ENCODE results near the gene NAA20. TPM values are rescaled to one million over a fixed set of nuclear protein-coding genes. Genes with fewer than 3 reads are reported as not detected.

Gene NAA20
- total RNA-seq, 1 donor from 2014 or later, result 44.8 TPM

DNA sequence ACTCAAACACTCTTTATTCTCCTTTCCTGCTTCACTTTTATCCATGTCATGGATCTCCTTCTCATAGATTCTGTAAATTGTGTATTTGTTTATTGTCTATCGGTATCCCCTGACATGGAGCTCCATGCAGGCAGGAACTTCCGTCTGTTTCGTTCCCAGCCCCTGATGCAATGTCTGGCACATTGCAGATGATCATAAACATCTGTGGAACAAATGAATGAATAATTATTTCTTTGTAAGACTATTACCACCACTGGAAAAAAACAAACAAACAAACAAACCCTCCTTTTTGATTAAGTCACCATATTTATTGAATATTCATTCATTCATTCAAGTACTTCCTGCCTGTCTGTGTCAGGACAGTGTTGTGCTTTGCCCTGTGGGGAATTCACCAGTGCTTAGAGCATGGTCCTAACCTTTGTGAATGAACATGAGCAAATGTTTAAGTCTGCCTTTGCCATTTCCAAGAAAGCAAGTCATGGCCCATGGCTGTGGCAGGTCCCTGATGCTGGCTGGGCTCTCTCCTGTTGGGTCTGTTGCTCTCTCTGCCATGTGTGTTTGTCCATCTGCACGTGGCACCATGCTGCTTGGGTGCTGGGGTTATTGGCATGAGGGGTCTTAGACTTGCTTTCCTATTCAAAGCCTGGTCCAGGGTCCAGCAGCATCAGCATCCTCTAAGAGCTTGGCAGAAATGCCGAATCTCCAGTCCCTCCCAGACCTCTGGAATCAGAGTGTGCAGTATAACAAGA is 47.5 kb upstream of the NAA20 start:
- TF ChIP-seq, protein P1, sequence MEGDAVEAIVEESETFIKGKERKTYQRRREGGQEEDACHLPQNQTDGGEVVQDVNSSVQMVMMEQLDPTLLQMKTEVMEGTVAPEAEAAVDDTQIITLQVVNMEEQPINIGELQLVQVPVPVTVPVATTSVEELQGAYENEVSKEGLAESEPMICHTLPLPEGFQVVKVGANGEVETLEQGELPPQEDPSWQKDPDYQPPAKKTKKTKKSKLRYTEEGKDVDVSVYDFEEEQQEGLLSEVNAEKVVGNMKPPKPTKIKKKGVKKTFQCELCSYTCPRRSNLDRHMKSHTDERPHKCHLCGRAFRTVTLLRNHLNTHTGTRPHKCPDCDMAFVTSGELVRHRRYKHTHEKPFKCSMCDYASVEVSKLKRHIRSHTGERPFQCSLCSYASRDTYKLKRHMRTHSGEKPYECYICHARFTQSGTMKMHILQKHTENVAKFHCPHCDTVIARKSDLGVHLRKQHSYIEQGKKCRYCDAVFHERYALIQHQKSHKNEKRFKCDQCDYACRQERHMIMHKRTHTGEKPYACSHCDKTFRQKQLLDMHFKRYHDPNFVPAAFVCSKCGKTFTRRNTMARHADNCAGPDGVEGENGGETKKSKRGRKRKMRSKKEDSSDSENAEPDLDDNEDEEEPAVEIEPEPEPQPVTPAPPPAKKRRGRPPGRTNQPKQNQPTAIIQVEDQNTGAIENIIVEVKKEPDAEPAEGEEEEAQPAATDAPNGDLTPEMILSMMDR (IDR thresholded peaks at IDR 0.05), result no peak
- Mint-ChIP-seq H3K4me1 (peaks cover 6% of the 10 kb centered on the region), H3K27ac (no peak overlapping the region), H3K27me3 (no peaks in the 10 kb centered on the region), H3K36me3 (ENCODE audit: low read depth) (no peaks in the 10 kb centered on the region), H3K9me3 (no peaks in the 10 kb centered on the region), H3K4me3 (no peak overlapping the region)
- CTCF ChIA-PET, result no interaction called here
- DNase-seq, result no peak
- no peak for ATAC-seq (ENCODE audit: low read depth)
- POLR2A ChIA-PET, result no interaction called here
- intact Hi-C loops (cut with micrococcal nuclease), result no loop called here

DNA sequence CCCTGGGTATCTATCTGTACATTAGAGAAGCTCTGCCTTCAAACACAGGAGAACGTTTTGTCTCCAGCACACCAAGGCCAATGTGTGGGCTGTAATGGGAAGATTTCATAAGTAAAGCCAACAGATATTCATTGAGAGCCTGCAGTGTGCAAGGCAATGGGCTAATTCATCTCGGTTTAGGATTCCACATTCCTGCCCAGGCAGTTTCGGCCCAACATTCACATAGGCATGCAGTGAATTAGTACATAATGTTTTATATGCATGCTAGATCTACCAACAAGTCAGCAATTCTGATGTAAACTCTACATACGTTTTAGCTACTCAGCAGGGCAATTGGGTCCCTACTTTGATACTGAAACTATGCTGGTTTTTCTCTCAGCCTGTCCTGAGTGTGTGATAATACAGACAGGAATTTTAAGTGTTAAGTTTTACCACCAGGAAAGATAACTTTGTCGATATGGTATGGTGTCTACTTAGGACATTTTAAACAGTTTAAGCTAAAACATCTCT is 46.9 kb upstream of the NAA20 start:
- Mint-ChIP-seq H3K4me1 (peaks cover 6% of the 10 kb centered on the region), H3K27ac (no peak overlapping the region), H3K27me3 (no peaks in the 10 kb centered on the region), H3K4me3 (no peak overlapping the region), H3K36me3 (ENCODE audit: low read depth) (no peaks in the 10 kb centered on the region), H3K9me3 (no peaks in the 10 kb centered on the region)
- intact Hi-C loops (cut with micrococcal nuclease), result no loop called here
- CTCF ChIA-PET, result no interaction called here
- TF ChIP-seq, protein P1 (IDR thresholded peaks at IDR 0.05), result no peak
- POLR2A ChIA-PET, result no interaction called here
- DNase-seq (no peak), ATAC-seq (ENCODE audit: low read depth) (no peak)

DNA sequence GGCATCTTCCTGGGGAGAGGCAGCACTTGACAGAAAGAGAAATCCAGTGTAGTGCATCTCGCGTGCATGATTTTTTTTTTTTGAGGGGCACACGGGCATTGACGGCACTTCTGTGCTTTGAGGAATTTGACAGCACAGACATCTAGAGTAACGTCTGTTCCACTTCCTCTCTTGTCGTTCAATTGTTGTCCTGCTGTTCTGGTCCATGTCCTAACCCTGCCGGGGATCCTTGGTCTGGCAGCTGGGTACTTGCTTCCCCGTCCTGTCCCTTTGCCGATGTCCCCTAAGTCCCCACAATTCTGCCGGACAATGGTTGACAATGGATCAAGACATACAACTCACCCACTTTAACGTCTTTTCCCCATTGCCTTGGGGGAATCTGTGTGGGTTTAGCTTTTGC is 46.0 kb upstream of the NAA20 start:
- ChIA-PET POLR2A (no interaction called here), CTCF (no interaction called here)
- DNase-seq (no peak), ATAC-seq (ENCODE audit: low read depth) (no peak)
- Mint-ChIP-seq H3K27me3 (no peaks in the 10 kb centered on the region), H3K27ac (no peak overlapping the region), H3K4me3 (no peak overlapping the region), H3K4me1 (peaks cover 6% of the 10 kb centered on the region), H3K9me3 (no peaks in the 10 kb centered on the region), H3K36me3 (ENCODE audit: low read depth) (no peaks in the 10 kb centered on the region)
- TF ChIP-seq, protein P1 (IDR thresholded peaks at IDR 0.05), result no peak
- intact Hi-C loops (cut with micrococcal nuclease), result no loop called here

DNA sequence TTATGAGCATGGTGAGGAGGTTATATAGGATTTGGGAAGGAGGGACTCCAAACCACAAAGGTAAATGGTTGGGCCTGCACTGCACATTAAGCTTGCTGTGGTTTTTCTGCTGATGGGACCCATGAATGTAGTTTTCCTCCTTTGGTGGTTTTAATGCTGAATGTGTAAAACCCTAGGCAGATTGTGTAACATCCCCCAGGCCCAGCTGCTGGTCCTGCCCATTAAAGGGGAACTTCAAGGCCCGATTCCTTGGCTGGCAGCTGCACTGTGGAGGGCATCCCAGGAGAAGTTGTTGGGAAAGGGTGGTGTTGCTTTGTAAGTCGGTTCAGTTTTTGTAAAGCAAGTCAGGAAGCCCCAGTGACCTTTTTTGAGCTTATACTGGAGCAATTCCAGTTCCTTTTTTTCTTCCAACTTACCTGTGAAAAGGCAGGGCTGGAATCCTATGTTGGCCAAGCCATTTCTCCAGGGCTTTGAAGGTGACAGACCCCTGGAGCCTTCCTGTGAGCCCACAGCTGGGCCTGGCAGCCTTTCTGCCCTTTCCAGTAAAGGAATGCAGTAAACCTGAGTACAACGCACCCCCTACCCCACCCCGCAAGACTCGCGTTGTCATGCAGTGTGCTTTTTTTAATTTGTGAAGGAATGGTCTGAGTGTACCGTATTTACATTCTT is 43.1 kb upstream of the NAA20 start:
- ATAC-seq (ENCODE audit: low read depth), result no peak
- TF ChIP-seq, protein P1 (IDR thresholded peaks at IDR 0.05), result no peak
- H3K27ac Mint-ChIP-seq, result no peak overlapping the region

DNA sequence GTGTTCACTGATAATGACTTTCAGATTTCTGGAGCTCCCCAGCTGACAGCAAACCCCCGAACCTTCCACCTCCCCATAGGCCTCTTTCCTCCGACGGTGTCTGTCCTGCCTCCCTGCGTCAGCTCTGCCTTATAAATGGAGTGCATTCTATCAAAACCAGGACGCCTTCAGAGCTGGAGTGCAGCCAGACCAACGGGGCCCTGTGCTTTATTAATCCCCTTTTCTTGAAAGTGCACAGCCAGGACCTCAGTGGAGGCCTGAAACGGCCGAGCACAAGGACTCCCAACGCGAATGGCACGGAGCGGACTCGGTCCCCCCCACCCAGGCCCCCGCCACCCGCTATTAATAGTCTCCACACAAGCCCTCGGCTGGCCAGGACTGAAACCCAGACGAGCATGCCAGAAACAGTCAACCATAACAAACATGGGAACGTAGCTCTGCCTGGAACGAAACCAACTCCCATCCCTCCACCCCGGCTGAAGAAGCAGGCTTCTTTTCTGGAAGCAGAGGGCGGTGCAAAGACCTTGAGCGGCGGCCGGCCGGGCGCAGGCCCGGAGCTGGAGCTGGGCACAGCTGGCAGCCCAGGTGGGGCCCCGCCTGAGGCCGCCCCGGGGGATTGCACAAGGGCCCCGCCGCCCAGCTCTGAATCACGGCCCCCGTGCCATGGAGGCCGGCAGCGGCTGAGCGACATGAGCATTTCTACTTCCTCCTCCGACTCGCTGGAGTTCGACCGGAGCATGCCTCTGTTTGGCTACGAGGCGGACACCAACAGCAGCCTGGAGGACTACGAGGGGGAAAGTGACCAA is 42.3 kb upstream of the NAA20 start:
- TF ChIP-seq, protein P1 (IDR thresholded peaks at IDR 0.05), result no peak
- DNase-seq, result no peak

More for the DNA sequence above, 43.1 kb upstream of the NAA20 start:
- intact Hi-C loops (cut with micrococcal nuclease), result no loop called here
- Mint-ChIP-seq H3K27me3 (peaks cover 1% of the 10 kb centered on the region), H3K9me3 (no peaks in the 10 kb centered on the region), H3K4me1 (peaks cover 2% of the 10 kb centered on the region), H3K36me3 (ENCODE audit: low read depth) (no peaks in the 10 kb centered on the region), H3K4me3 (no peak overlapping the region)
- ChIA-PET CTCF (no interaction called here), POLR2A (no interaction called here)
- DNase-seq, result no peak

More for the DNA sequence above, 42.3 kb upstream of the NAA20 start:
- H3K4me3 Mint-ChIP-seq, result no peak overlapping the region
- H3K4me1 Mint-ChIP-seq, result peaks cover 2% of the 10 kb centered on the region
- POLR2A ChIA-PET, result no interaction called here
- no peak for ATAC-seq (ENCODE audit: low read depth)
- CTCF ChIA-PET, result interaction anchor here (0.7 kb wide), 1 partner anchor 41 kb away, joined by 3 read pairs; no protein-coding TSS in a partner anchor
- no peak overlapping the region for H3K27ac Mint-ChIP-seq
- no peaks in the 10 kb centered on the region for H3K36me3 Mint-ChIP-seq (ENCODE audit: low read depth)
- peaks cover 4% of the 10 kb centered on the region for H3K27me3 Mint-ChIP-seq
- intact Hi-C loops (cut with micrococcal nuclease), result no loop called here
- no peaks in the 10 kb centered on the region for H3K9me3 Mint-ChIP-seq

Measured in activated B cell treated with CpG ODN at 0.5 μM for 24 hours (primary cell).